GM23338 (cell line): ENCODE data around the gene DNAJC17. TPM values are rescaled to one million over a fixed set of nuclear protein-coding genes. Genes with fewer than 3 reads are reported as not detected.
A peak's percentile ranks its signal among the peaks of the same experiment; 100 is the strongest.

Experiments
- ATAC-seq: fragments of 200-7000 bp; cut with Tn5 transposase; 3 replicates; pipeline ENCODE4 v1.9.1; 2020
- DNase-seq: peaks from one replicate; pipeline ENCODE4 v3.0.0-alpha.2; 2015; ENCODE audit warnings: low spot score
- H2AFZ ChIP-seq: fragments of 200-600 bp; sonication (generic); 2 replicates; pipeline ENCODE4 v1.8.0; 2016; ENCODE audit warnings: antibody characterized with exemption, mild to moderate bottlenecking, moderate library complexity
- H3F3A ChIP-seq: fragments of 200-600 bp; sonication (generic); replicated peaks from 2 replicates; pipeline ENCODE4 v1.8.0; 2017; ENCODE audit warnings: antibody characterized with exemption, mixed run types, low read depth
- H3K27ac ChIP-seq: fragments of 200-600 bp; sonication (generic); 2 replicates; pipeline ENCODE4 v1.6.1; 2016; ENCODE audit warnings: low read depth
- H3K27me3 ChIP-seq: fragments of 200-600 bp; sonication (generic); 2 replicates; pipeline ENCODE4 v1.8.0; 2016; ENCODE audit warnings: mild to moderate bottlenecking, mixed run types, moderate library complexity; ENCODE audit not compliant: insufficient read depth
- H3K36me3 ChIP-seq: fragments of 200-600 bp; sonication (generic); 2 replicates; pipeline ENCODE4 v1.8.0; 2016; ENCODE audit warnings: mild to moderate bottlenecking; ENCODE audit not compliant: insufficient read depth
- H3K4me1 ChIP-seq: fragments of 200-600 bp; sonication (generic); 2 replicates; pipeline ENCODE4 v1.8.0; 2016; ENCODE audit warnings: mild to moderate bottlenecking, moderate library complexity; ENCODE audit not compliant: insufficient read depth
- H3K4me2 ChIP-seq: fragments of 200-600 bp; sonication (generic); 2 replicates; pipeline ENCODE4 v1.7.1; 2017; ENCODE audit warnings: mixed run types
- H3K4me3 ChIP-seq: fragments of 200-600 bp; sonication (generic); 2 replicates; pipeline ENCODE4 v1.6.1; 2016; ENCODE audit warnings: mixed run types
- H3K79me2 ChIP-seq: fragments of 200-600 bp; sonication (generic); replicated peaks from 2 replicates; pipeline ENCODE4 v1.8.0; 2017; ENCODE audit warnings: mild to moderate bottlenecking; ENCODE audit not compliant: insufficient read depth
- H3K9me2 ChIP-seq: fragments of 200-600 bp; sonication (generic); 2 replicates; pipeline ENCODE4 v1.8.0; 2017; ENCODE audit not compliant: insufficient read depth
- H4K20me1 ChIP-seq: fragments of 200-600 bp; sonication (generic); replicated peaks from 2 replicates; pipeline ENCODE4 v1.8.0; 2017; ENCODE audit warnings: mild to moderate bottlenecking; ENCODE audit not compliant: insufficient read depth
- H3K27ac Mint-ChIP-seq: 2 replicates; pipeline ENCODE4 v1.8.0; 2020; ENCODE audit warnings: inconsistent platforms, mild to moderate bottlenecking, moderate library complexity, mixed read lengths
- H3K27me3 Mint-ChIP-seq: 3 replicates; pipeline ENCODE4 v1.8.0; 2022; ENCODE audit warnings: low read depth, mild to moderate bottlenecking, moderate library complexity, mixed read lengths, inconsistent platforms; ENCODE audit not compliant: insufficient read depth, poor library complexity
- H3K36me3 Mint-ChIP-seq: 3 replicates; pipeline ENCODE4 v1.8.0; 2021; ENCODE audit warnings: low read depth, mild to moderate bottlenecking, inconsistent platforms, moderate library complexity, mixed read lengths
- H3K4me1 Mint-ChIP-seq: 3 replicates; pipeline ENCODE4 v1.8.0; 2020; ENCODE audit warnings: mild to moderate bottlenecking, inconsistent platforms, mixed read lengths
- H3K4me3 Mint-ChIP-seq: 3 replicates; pipeline ENCODE4 v1.8.0; 2021; ENCODE audit warnings: moderate library complexity, mild to moderate bottlenecking, inconsistent platforms, mixed read lengths
- H3K9me3 Mint-ChIP-seq: 3 replicates; pipeline ENCODE4 v1.8.0; 2020; ENCODE audit warnings: moderate library complexity, mild to moderate bottlenecking, inconsistent platforms, mixed read lengths
- EZH2 ChIP-seq: fragments of 200-600 bp; sonication (generic); IDR thresholded peaks from one replicate; pipeline ENCODE4 v1.8.0; 2017; ENCODE audit warnings: antibody characterized with exemption, mild to moderate bottlenecking, low read depth; ENCODE audit not compliant: unreplicated experiment
- EZH2phosphoT487 ChIP-seq: fragments of 200-600 bp; sonication (generic); IDR thresholded peaks from one replicate; pipeline ENCODE4 v1.8.1; 2018; ENCODE audit warnings: antibody characterized with exemption; ENCODE audit not compliant: unreplicated experiment
- JUNB ChIP-seq: IDR thresholded peaks from one replicate; pipeline ENCODE4 v1.6.1; 2016; ENCODE audit warnings: antibody characterized with exemption; ENCODE audit not compliant: unreplicated experiment
- NANOG ChIP-seq: IDR thresholded peaks from 2 replicates; pipeline ENCODE4 v1.6.1; 2016; ENCODE audit warnings: antibody characterized with exemption, borderline replicate concordance
- REST ChIP-seq: IDR thresholded peaks from one replicate; pipeline ENCODE4 v1.6.1; 2018; ENCODE audit warnings: antibody characterized with exemption; ENCODE audit not compliant: unreplicated experiment
- ZNF114 ChIP-seq: fragments of 250-450 bp; sonication (Bioruptor Pico); IDR thresholded peaks from 2 replicates; pipeline ENCODE4 v1.5.0; 2020; ENCODE audit warnings: mild to moderate bottlenecking, moderate library complexity
- ZNF331 ChIP-seq: fragments of 250-450 bp; sonication (Bioruptor Pico); IDR thresholded peaks from 2 replicates; pipeline ENCODE4 v1.5.0; 2020; ENCODE audit warnings: low read depth, mild to moderate bottlenecking, moderate library complexity
- polyA plus RNA-seq: library from polyadenylated mRNA; unstranded; fragments of >200 nt; fragmentation: Nextera tagmentation; extraction: Ambion mirVana; gene quantifications from 2 replicates; pipeline ENCODE4 v1.2.1, GENCODE V29; 2016
- total RNA-seq: library from RNA; depleted of rRNA; stranded (reverse); fragments of >200 nt; shearing (Covaris generic); gene quantifications from 2 replicates; pipeline ENCODE4 v1.2.3, GENCODE V29; 2014
- TF ChIP-seq, protein P1 (sequence below): fragments of 250-450 bp; sonication (Bioruptor Pico); IDR thresholded peaks from 2 replicates; pipeline ENCODE4 v1.5.0; 2020; ENCODE audit warnings: mild to moderate bottlenecking, moderate library complexity

The DNAJC17 gene
- total and polyA plus RNA-seq, 2 experiments from 2014 or later = 23.0 to 77.6 TPM

DNA sequence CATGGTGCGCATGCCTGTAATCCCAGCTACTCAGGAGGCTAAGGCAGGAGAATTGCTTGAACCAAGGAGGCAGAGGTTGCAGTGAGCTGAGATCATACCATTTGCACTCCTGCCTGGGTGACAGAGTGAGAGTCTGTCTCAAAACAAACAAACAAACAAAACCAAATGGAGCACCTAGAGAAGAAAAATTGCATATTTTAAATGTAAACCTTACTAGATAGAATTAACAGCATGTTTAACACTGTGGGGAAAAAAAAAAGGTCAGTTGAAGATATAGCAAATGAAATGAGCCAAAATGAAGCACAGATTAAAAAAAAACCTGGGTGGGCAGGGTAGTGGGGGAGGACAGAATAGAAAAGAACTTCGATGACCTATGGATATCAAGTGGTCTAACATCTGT is 13.9 kb upstream of the DNAJC17 start:
- no peaks in the 10 kb centered on the region for H4K20me1 ChIP-seq
- H3K79me2 ChIP-seq = no peaks in the 10 kb centered on the region
- no peaks in the 10 kb centered on the region for H3K36me3 Mint-ChIP-seq
- H3K36me3 ChIP-seq = no peaks in the 10 kb centered on the region
- H3K4me3 ChIP-seq = no peak overlapping the region
- H3K4me3 Mint-ChIP-seq = no peak overlapping the region
- no peak overlapping the region for H3K4me2 ChIP-seq
- H3K27ac Mint-ChIP-seq = no peak overlapping the region
- no peaks in the 10 kb centered on the region for H3K4me1 ChIP-seq
- no peak overlapping the region for H3K27ac ChIP-seq
- no peak for TF ChIP-seq EZH2
- TF ChIP-seq ZNF331 = no peak
- TF ChIP-seq JUNB = no peak
- TF ChIP-seq EZH2phosphoT487 = no peak
- TF ChIP-seq REST = no peak
- TF ChIP-seq, protein P1, sequence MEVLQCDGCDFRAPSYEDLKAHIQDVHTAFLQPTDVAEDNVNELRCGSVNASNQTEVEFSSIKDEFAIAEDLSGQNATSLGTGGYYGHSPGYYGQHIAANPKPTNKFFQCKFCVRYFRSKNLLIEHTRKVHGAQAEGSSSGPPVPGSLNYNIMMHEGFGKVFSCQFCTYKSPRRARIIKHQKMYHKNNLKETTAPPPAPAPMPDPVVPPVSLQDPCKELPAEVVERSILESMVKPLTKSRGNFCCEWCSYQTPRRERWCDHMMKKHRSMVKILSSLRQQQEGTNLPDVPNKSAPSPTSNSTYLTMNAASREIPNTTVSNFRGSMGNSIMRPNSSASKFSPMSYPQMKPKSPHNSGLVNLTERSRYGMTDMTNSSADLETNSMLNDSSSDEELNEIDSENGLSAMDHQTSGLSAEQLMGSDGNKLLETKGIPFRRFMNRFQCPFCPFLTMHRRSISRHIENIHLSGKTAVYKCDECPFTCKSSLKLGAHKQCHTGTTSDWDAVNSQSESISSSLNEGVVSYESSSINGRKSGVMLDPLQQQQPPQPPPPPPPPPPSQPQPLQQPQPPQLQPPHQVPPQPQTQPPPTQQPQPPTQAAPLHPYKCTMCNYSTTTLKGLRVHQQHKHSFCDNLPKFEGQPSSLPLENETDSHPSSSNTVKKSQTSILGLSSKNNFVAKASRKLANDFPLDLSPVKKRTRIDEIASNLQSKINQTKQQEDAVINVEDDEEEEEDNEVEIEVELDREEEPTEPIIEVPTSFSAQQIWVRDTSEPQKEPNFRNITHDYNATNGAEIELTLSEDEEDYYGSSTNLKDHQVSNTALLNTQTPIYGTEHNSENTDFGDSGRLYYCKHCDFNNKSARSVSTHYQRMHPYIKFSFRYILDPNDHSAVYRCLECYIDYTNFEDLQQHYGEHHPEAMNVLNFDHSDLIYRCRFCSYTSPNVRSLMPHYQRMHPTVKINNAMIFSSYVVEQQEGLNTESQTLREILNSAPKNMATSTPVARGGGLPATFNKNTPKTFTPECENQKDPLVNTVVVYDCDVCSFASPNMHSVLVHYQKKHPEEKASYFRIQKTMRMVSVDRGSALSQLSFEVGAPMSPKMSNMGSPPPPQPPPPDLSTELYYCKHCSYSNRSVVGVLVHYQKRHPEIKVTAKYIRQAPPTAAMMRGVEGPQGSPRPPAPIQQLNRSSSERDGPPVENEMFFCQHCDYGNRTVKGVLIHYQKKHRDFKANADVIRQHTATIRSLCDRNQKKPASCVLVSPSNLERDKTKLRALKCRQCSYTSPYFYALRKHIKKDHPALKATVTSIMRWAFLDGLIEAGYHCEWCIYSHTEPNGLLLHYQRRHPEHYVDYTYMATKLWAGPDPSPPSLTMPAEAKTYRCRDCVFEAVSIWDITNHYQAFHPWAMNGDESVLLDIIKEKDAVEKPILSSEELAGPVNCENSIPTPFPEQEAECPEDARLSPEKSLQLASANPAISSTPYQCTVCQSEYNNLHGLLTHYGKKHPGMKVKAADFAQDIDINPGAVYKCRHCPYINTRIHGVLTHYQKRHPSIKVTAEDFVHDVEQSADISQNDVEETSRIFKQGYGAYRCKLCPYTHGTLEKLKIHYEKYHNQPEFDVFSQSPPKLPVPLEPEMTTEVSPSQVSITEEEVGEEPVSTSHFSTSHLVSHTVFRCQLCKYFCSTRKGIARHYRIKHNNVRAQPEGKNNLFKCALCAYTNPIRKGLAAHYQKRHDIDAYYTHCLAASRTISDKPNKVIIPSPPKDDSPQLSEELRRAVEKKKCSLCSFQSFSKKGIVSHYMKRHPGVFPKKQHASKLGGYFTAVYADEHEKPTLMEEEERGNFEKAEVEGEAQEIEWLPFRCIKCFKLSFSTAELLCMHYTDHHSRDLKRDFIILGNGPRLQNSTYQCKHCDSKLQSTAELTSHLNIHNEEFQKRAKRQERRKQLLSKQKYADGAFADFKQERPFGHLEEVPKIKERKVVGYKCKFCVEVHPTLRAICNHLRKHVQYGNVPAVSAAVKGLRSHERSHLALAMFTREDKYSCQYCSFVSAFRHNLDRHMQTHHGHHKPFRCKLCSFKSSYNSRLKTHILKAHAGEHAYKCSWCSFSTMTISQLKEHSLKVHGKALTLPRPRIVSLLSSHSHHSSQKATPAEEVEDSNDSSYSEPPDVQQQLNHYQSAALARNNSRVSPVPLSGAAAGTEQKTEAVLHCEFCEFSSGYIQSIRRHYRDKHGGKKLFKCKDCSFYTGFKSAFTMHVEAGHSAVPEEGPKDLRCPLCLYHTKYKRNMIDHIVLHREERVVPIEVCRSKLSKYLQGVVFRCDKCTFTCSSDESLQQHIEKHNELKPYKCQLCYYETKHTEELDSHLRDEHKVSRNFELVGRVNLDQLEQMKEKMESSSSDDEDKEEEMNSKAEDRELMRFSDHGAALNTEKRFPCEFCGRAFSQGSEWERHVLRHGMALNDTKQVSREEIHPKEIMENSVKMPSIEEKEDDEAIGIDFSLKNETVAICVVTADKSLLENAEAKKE (CRISPR knock-in tag) = no peak
- TF ChIP-seq NANOG = no peak
- TF ChIP-seq ZNF114 (CRISPR knock-in tag) = no peak
- no peaks in the 10 kb centered on the region for H3K27me3 ChIP-seq
- no peaks in the 10 kb centered on the region for H3F3A ChIP-seq
- no peak for DNase-seq
- 0 out of 2 replicates have a peak overlapping the region, but pooled peaks have one; percentile 43 for H2AFZ ChIP-seq
- peaks cover 7% of the 10 kb centered on the region for H3K27me3 Mint-ChIP-seq
- no peaks in the 10 kb centered on the region for H3K9me3 Mint-ChIP-seq
- ATAC-seq = no peak
- no peaks in the 10 kb centered on the region for H3K4me1 Mint-ChIP-seq
- H3K9me2 ChIP-seq = no peaks in the 10 kb centered on the region
